H1 (cell line): ENCODE data around the gene SFXN4. TPM values are rescaled to one million over a fixed set of nuclear protein-coding genes. Genes with fewer than 3 reads are reported as not detected.

ENCODE experiments used
- CTCF ChIA-PET: fragments of 300-600 bp; sonication (Branson Sonifier 250); formaldehyde crosslinking; loops from one replicate; lab custom pipeline; 2021; ENCODE audit not compliant: partially characterized antibody; lab: Charles Lee
- POLR2A ChIA-PET: fragments of 300-600 bp; sonication (Branson Sonifier 250); formaldehyde crosslinking; loops from one replicate; lab custom pipeline; 2021; ENCODE audit warnings: inconsistent platforms; ENCODE audit not compliant: partially characterized antibody; lab: Charles Lee
- DNase-seq, 2 experiments: peaks; one replicate each; pipeline versions ENCODE4 v3.0.0 to v3.0.0-alpha.2; 2010 to 2022; ENCODE audit warnings: low spot score in 2 of 2, low read depth in 1 of 2, mixed read lengths in 1 of 2
- FAIRE-seq: peaks from 2 replicates; lab custom pipeline; 2011; peaks lifted over from hg19 to GRCh38; lab: Jason Lieb, UNC
- H2AFZ ChIP-seq: 2 replicates; pipeline ENCODE4 v1.8.1; 2012; ENCODE audit warnings: low read length, inconsistent platforms
- H2AK5ac ChIP-seq: 2 replicates; pipeline ENCODE4 v1.6.1; 2013; ENCODE audit warnings: low read depth, low read length
- H2BK120ac ChIP-seq: replicated peaks from 2 replicates; pipeline ENCODE3; 2013; ENCODE audit warnings: low read depth, low read length, inconsistent platforms
- H2BK12ac ChIP-seq: 2 replicates; pipeline ENCODE4 v1.6.1; 2013; ENCODE audit warnings: low read depth, low read length
- H2BK15ac ChIP-seq: 2 replicates; pipeline ENCODE4 v1.6.1; 2013; ENCODE audit warnings: low read length
- H2BK20ac ChIP-seq: 2 replicates; pipeline ENCODE4 v1.6.1; 2013; ENCODE audit warnings: low read length
- H2BK5ac ChIP-seq: 2 replicates; pipeline ENCODE4 v1.6.1; 2013; ENCODE audit warnings: low read depth, low read length
- H3K14ac ChIP-seq: 2 replicates; pipeline ENCODE4 v1.6.1; 2013; ENCODE audit warnings: inconsistent platforms; ENCODE audit not compliant: insufficient read length
- H3K18ac ChIP-seq: 2 replicates; pipeline ENCODE4 v1.6.1; 2013; ENCODE audit warnings: low read length; ENCODE audit errors: extremely low read depth
- H3K23ac ChIP-seq: 2 replicates; pipeline ENCODE4 v1.6.1; 2013; ENCODE audit warnings: inconsistent platforms; ENCODE audit not compliant: insufficient read length
- H3K23me2 ChIP-seq: 2 replicates; pipeline ENCODE4 v1.6.1; 2013; ENCODE audit warnings: low read depth, low read length
- H3K27ac ChIP-seq: 2 replicates; pipeline ENCODE4 v1.6.1; 2011; ENCODE audit warnings: low read depth, low read length, inconsistent platforms
- H3K27me3 ChIP-seq, 4 experiments: replicated peaks in 1 of 4; 1 replicate in 1 of 4; 2 replicates in 3 of 4; pipeline versions ENCODE4 v1.6.1 to v1.8.1; 2011 to 2013; ENCODE audit warnings: low read length in 3 of 4, mild to moderate bottlenecking in 3 of 4, inconsistent platforms in 2 of 4, mixed read lengths in 2 of 4, moderate library complexity in 1 of 4; ENCODE audit not compliant: control insufficient read depth in 3 of 4, insufficient read depth in 3 of 4; ENCODE audit errors: extremely low read depth in 1 of 4
- H3K36me3 ChIP-seq, 4 experiments: 2 replicates each; pipeline versions ENCODE4 v1.6.1 to v1.8.1; 2011 to 2013; ENCODE audit warnings: mild to moderate bottlenecking in 4 of 4, low read length in 3 of 4, moderate library complexity in 2 of 4, control low read depth in 1 of 4, inconsistent platforms in 1 of 4; ENCODE audit not compliant: insufficient read depth in 4 of 4, control insufficient read depth in 2 of 4
- H3K4ac ChIP-seq: replicated peaks from 2 replicates; pipeline ENCODE3; 2013; ENCODE audit warnings: low read length, low read depth, mixed read lengths, inconsistent platforms; ENCODE audit not compliant: insufficient read length
- H3K4me1 ChIP-seq, 4 experiments: replicated peaks in 1 of 4; 1 replicate in 1 of 4; 2 replicates in 3 of 4; pipeline versions ENCODE4 v1.6.1 to v1.8.1; 2011 to 2013; ENCODE audit warnings: low read length in 3 of 4, inconsistent platforms in 2 of 4, mixed read lengths in 1 of 4; ENCODE audit not compliant: insufficient read depth in 4 of 4, control insufficient read depth in 3 of 4
- H3K4me2 ChIP-seq, 2 experiments: 2 replicates each; pipeline versions ENCODE4 v1.6.1 to v1.8.1; 2011 to 2013; ENCODE audit warnings: low read depth in 2 of 2, low read length in 2 of 2, control low read depth in 1 of 2, inconsistent platforms in 1 of 2, mild to moderate bottlenecking in 1 of 2; ENCODE audit not compliant: insufficient read depth in 1 of 2
- H3K4me3 ChIP-seq, 4 experiments: fragments of 200-600, 300-600 bp in 1 of 4; sonication (generic), shearing (Covaris generic), sonication (Bioruptor Twin) in 1 of 4; 2 replicates each; pipeline versions ENCODE4 v1.5.1 to v1.8.1; 2011 to 2016; ENCODE audit warnings: low read length in 4 of 4, low read depth in 3 of 4, control low read depth in 2 of 4, inconsistent platforms in 2 of 4, mild to moderate bottlenecking in 2 of 4, mixed read lengths in 1 of 4, moderate library complexity in 1 of 4; ENCODE audit not compliant: insufficient read depth in 2 of 4; ENCODE audit errors: extremely low read depth in 1 of 4
- H3K56ac ChIP-seq: replicated peaks from 2 replicates; pipeline ENCODE3; 2013; ENCODE audit warnings: low read depth, mild to moderate bottlenecking, mixed read lengths, low read length, inconsistent platforms; ENCODE audit not compliant: insufficient read length
- H3K79me1 ChIP-seq: 2 replicates; pipeline ENCODE4 v1.6.1; 2013; ENCODE audit warnings: low read depth, low read length, control low read depth
- H3K79me2 ChIP-seq, 2 experiments: 2 replicates each; pipeline versions ENCODE4 v1.6.1 to v1.8.1; 2012 to 2013; ENCODE audit warnings: low read length in 2 of 2, mild to moderate bottlenecking in 2 of 2, inconsistent platforms in 1 of 2; ENCODE audit not compliant: insufficient read depth in 2 of 2, control insufficient read depth in 1 of 2
- H3K9ac ChIP-seq, 4 experiments: replicated peaks in 1 of 4; 1 replicate in 1 of 4; 2 replicates in 3 of 4; pipeline versions ENCODE4 v1.6.1 to v1.8.1; 2011 to 2013; ENCODE audit warnings: low read depth in 3 of 4, low read length in 3 of 4, control low read depth in 2 of 4, mild to moderate bottlenecking in 2 of 4, moderate library complexity in 2 of 4, inconsistent platforms in 1 of 4; ENCODE audit errors: extremely low read depth in 1 of 4
- H3K9me3 ChIP-seq, 2 experiments: 2 replicates each; pipeline versions ENCODE4 v1.6.1 to v1.8.1; 2012 to 2013; ENCODE audit warnings: mild to moderate bottlenecking in 2 of 2, moderate library complexity in 2 of 2, control low read depth in 1 of 2, inconsistent platforms in 1 of 2, low read depth in 1 of 2, low read length in 1 of 2, mixed read lengths in 1 of 2; ENCODE audit not compliant: insufficient read depth in 2 of 2
- H4K20me1 ChIP-seq, 2 experiments: replicated peaks in 1 of 2; 2 replicates each; pipeline versions ENCODE3 to v1.8.1; 2011 to 2013; ENCODE audit warnings: inconsistent platforms in 2 of 2, low read length in 2 of 2, mild to moderate bottlenecking in 1 of 2; ENCODE audit not compliant: insufficient read depth in 2 of 2, control insufficient read depth in 1 of 2
- H4K5ac ChIP-seq: 2 replicates; pipeline ENCODE4 v1.6.1; 2013; ENCODE audit warnings: low read length, low read depth, mixed read lengths, inconsistent platforms; ENCODE audit not compliant: insufficient read length
- H4K8ac ChIP-seq: 2 replicates; pipeline ENCODE4 v1.8.0; 2013; ENCODE audit warnings: mild to moderate bottlenecking, moderate library complexity, low read length, inconsistent platforms; ENCODE audit not compliant: insufficient read depth; ENCODE audit errors: extremely low read depth
- H4K91ac ChIP-seq: replicated peaks from 2 replicates; pipeline ENCODE3; 2013; ENCODE audit warnings: low read length, mixed read lengths, inconsistent platforms; ENCODE audit not compliant: insufficient read length
- HDAC6 ChIP-seq: IDR thresholded peaks from one replicate; pipeline ENCODE4 v1.7.1; 2012; ENCODE audit warnings: low read depth, mild to moderate bottlenecking, inconsistent platforms, low read length, moderate library complexity
- SAP30 ChIP-seq: fragments of 300-600 bp; sonication (generic); IDR thresholded peaks from 2 replicates; pipeline ENCODE4 v1.7.1; 2012; ENCODE audit warnings: low read length, moderate library complexity, mild to moderate bottlenecking, inconsistent platforms; ENCODE audit not compliant: insufficient read depth, insufficient replicate concordance
- WGBS, 2 experiments: shearing (Covaris generic) in 1 of 2; methylation state at CpG; one replicate each; pipeline versions ENCODE4 v1.1.6 to v1.1.7; 2013 to 2015; ENCODE audit warnings: low lambda C conversion rate in 2 of 2, mixed read lengths in 2 of 2, inconsistent platforms in 1 of 2, low coverage in 1 of 2, missing lambda C conversion rate in 1 of 2; ENCODE audit not compliant: insufficient replicate concordance in 2 of 2, insufficient coverage in 1 of 2, insufficient read length in 1 of 2; ENCODE audit errors: extremely low coverage in 1 of 2, missing lambda C conversion rate in 1 of 2; 5-methylcytosine and 5-hydroxymethylcytosine counted together
- polyA plus RNA-seq, 7 experiments: library from polyadenylated mRNA; depleted of rRNA in 3 of 7; stranded (reverse) in 5 of 7; unstranded in 2 of 7; fragments of >200 nt in 5 of 7; fragments of 200-250 nt in 2 of 7; gene quantifications; 1 replicate in 5 of 7; 2 replicates in 1 of 7; 4 replicates in 1 of 7; pipeline versions ENCODE4 v1.2.1 to v1.2.3, GENCODE V29; 2011 to 2013; ENCODE audit warnings: missing spikeins in 2 of 7, mixed read lengths in 2 of 7
- total RNA-seq: library from RNA; stranded (reverse); fragmentation: NEBNext Ultra II Directional; extraction: Animal tissue kit (Norgen Biotek cat#: 25700); gene quantifications from 2 replicates; pipeline ENCODE4 v1.2.1, GENCODE V29; 2021
- TF ChIP-seq, protein P1 (sequence below), 3 experiments: IDR thresholded peaks; 1 replicate in 2 of 3; 2 replicates in 1 of 3; pipeline versions ENCODE4 v1.5.1 to v1.6.1; 2011; ENCODE audit warnings: low read length in 3 of 3, mild to moderate bottlenecking in 3 of 3, inconsistent platforms in 2 of 3, low read depth in 1 of 3, moderate library complexity in 1 of 3; ENCODE audit not compliant: insufficient read depth in 1 of 3; ENCODE audit errors: control extremely low read depth in 1 of 3
- TF ChIP-seq, protein P2 (sequence below): IDR thresholded peaks from 2 replicates; pipeline ENCODE4 v1.6.1; 2012; ENCODE audit warnings: inconsistent platforms

Gene SFXN4
- total and polyA plus RNA-seq, 2 of the 8 experiments (the other 6 are each of a cell fraction or from before 2014, with no cell fraction given): 15.4 to 21.6 TPM

DNA sequence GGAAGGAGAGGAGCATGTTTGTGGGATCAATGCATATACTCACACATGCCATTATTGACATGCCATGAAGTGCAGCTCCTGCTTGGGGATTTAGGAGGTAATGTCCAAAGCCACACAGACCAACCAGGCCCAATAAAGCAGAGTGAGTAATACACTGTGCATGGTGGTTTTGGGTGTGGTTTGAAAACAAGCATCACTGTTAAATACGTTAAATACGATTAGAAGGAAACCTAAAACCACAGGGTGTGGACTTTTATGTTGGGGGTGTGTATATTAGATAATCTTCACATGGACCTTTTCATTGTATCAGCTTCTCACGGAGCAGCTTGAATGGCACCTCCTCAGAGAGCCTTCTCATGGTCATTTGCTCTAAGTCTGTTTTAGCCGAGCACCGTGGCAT, 74.5 kb downstream of the SFXN4 start:
- Histone ChIP-seq H3K4ac (no peak overlapping the region), H3K56ac (no peak overlapping the region), H3K14ac (no peak overlapping the region), H2BK120ac (no peak overlapping the region), H4K5ac (no peak overlapping the region), H3K9me3 (no peaks in the 10 kb centered on the region), H3K27ac (no peak overlapping the region), H2BK5ac (no peak overlapping the region), H2BK20ac (no peak overlapping the region), H2AK5ac (no peak overlapping the region), H3K9ac (no peak overlapping the region), H2AFZ (no peak overlapping the region), H2BK12ac (no peak overlapping the region), H3K36me3 (no peaks in the 10 kb centered on the region), H4K20me1 (no peaks in the 10 kb centered on the region), H3K23ac (no peak overlapping the region), H3K18ac (no peak overlapping the region), H4K91ac (no peak overlapping the region), H3K4me1 (no peaks in the 10 kb centered on the region), H2BK15ac (no peak overlapping the region), H3K27me3 (no peaks in the 10 kb centered on the region), H3K23me2 (no peaks in the 10 kb centered on the region), H3K4me3 (no peak overlapping the region), H3K79me2 (no peaks in the 10 kb centered on the region), H3K79me1 (no peaks in the 10 kb centered on the region), H4K8ac (no peak overlapping the region), H3K4me2 (no peak overlapping the region)
- TF ChIP-seq SAP30 (no peak), HDAC6 (no peak)
- TF ChIP-seq, protein P1, sequence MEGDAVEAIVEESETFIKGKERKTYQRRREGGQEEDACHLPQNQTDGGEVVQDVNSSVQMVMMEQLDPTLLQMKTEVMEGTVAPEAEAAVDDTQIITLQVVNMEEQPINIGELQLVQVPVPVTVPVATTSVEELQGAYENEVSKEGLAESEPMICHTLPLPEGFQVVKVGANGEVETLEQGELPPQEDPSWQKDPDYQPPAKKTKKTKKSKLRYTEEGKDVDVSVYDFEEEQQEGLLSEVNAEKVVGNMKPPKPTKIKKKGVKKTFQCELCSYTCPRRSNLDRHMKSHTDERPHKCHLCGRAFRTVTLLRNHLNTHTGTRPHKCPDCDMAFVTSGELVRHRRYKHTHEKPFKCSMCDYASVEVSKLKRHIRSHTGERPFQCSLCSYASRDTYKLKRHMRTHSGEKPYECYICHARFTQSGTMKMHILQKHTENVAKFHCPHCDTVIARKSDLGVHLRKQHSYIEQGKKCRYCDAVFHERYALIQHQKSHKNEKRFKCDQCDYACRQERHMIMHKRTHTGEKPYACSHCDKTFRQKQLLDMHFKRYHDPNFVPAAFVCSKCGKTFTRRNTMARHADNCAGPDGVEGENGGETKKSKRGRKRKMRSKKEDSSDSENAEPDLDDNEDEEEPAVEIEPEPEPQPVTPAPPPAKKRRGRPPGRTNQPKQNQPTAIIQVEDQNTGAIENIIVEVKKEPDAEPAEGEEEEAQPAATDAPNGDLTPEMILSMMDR (IDR thresholded peaks at IDR 0.05; ENCODE audit: control extremely low read depth in 1 of 3, insufficient read depth in 1 of 3, low read depth in 1 of 3, low read length in 3 of 3): no peak
- TF ChIP-seq, protein P2, sequence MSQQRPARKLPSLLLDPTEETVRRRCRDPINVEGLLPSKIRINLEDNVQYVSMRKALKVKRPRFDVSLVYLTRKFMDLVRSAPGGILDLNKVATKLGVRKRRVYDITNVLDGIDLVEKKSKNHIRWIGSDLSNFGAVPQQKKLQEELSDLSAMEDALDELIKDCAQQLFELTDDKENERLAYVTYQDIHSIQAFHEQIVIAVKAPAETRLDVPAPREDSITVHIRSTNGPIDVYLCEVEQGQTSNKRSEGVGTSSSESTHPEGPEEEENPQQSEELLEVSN: no peak
- DNase-seq (no peak), FAIRE-seq (no peak)
- CTCF ChIA-PET: no interaction called here
- WGBS, 2 experiments: 92% methylated on average over 5 of the region's 5 CpGs; no CpG with 5 or more reads in 1 of the 2 experiments
- POLR2A ChIA-PET: interaction anchor here (3.3 kb wide), 1 partner anchor 12 kb away, joined by 15 read pairs; the partner anchor contains the start of gene EIF3A
